DND-41 (cell line): ENCODE results near the gene CARD18.
A peak's percentile ranks its signal among the peaks of the same experiment; 100 is the strongest.
"Not testable (repeated sequence)": the region's sequence is repeated elsewhere in the genome, so short reads cannot be mapped to it uniquely, and the experiment has no call there.

Experiments used
- ATAC-seq: fragments of 200-7000 bp; cut with Tn5 transposase; 3 replicates; pipeline ENCODE4 v1.9.1; 2021; ENCODE audit warnings: low read depth; ENCODE audit not compliant: insufficient read depth
- DNase-seq: peaks from one replicate; pipeline ENCODE4 v3.0.0-alpha.2; 2020
- H2AFZ ChIP-seq: 2 replicates; pipeline ENCODE4 v1.6.0; 2012; ENCODE audit warnings: low read depth, low read length
- H3K27ac ChIP-seq: 2 replicates; pipeline ENCODE4 v1.5.1; 2012; ENCODE audit warnings: low read length, inconsistent platforms
- H3K27me3 ChIP-seq: fragments of 200-600 bp; sonication (generic); 2 replicates; pipeline ENCODE4 v1.6.0; 2012; ENCODE audit warnings: low read length, mild to moderate bottlenecking, inconsistent platforms; ENCODE audit not compliant: insufficient read depth, poor library complexity
- H3K36me3 ChIP-seq: 2 replicates; pipeline ENCODE4 v1.5.1; 2012; ENCODE audit warnings: low read length, inconsistent platforms; ENCODE audit not compliant: insufficient read depth
- H3K4me1 ChIP-seq: 2 replicates; pipeline ENCODE4 v1.5.1; 2012; ENCODE audit warnings: mild to moderate bottlenecking, low read length; ENCODE audit not compliant: insufficient read depth
- H3K4me2 ChIP-seq: 2 replicates; pipeline ENCODE4 v1.6.0; 2012; ENCODE audit warnings: mild to moderate bottlenecking, moderate library complexity, low read length, inconsistent platforms; ENCODE audit not compliant: insufficient read depth
- H3K4me3 ChIP-seq, 2 experiments: fragments of 200-600 bp in 1 of 2; shearing (Covaris generic) in 1 of 2; 2 replicates each; pipeline ENCODE4 v1.5.1; 2012 to 2016; ENCODE audit warnings: inconsistent platforms in 2 of 2, low read length in 2 of 2, mild to moderate bottlenecking in 2 of 2, low read depth in 1 of 2, moderate library complexity in 1 of 2
- H3K79me2 ChIP-seq: 2 replicates; pipeline ENCODE4 v1.6.0; 2012; ENCODE audit warnings: low read length, inconsistent platforms; ENCODE audit not compliant: insufficient read depth
- H3K9ac ChIP-seq: 2 replicates; pipeline ENCODE4 v1.6.0; 2012; ENCODE audit warnings: low read depth, mild to moderate bottlenecking, inconsistent platforms, low read length, moderate library complexity
- H3K9me3 ChIP-seq: 2 replicates; pipeline ENCODE4 v1.5.1; 2012; ENCODE audit warnings: low read length, moderate library complexity, mild to moderate bottlenecking, inconsistent platforms; ENCODE audit not compliant: insufficient read depth, severe bottlenecking
- H4K20me1 ChIP-seq: 2 replicates; pipeline ENCODE4 v1.6.0; 2012; ENCODE audit warnings: low read length; ENCODE audit not compliant: insufficient read depth
- CTCF ChIP-seq: IDR thresholded peaks from 2 replicates; pipeline ENCODE4 v1.5.1; 2012; ENCODE audit warnings: borderline replicate concordance, low read length, moderate library complexity, mild to moderate bottlenecking; ENCODE audit not compliant: poor library complexity, severe bottlenecking; ENCODE audit errors: extremely low read depth
- EZH2 ChIP-seq: IDR thresholded peaks from 3 replicates; pipeline ENCODE4 v1.6.1; 2012; ENCODE audit warnings: borderline replicate concordance, low read depth, mild to moderate bottlenecking, moderate library complexity, low read length, inconsistent platforms; ENCODE audit not compliant: severe bottlenecking

Gene CARD18

GRCh38 chr11:105100981-105101630, 38.5 kb downstream of the CARD18 start:
- no peak for DNase-seq
- no peak for ATAC-seq
- H3K9me3 ChIP-seq: peaks cover 5% of the 10 kb centered on the region
- no peak overlapping the region for H3K4me2 ChIP-seq
- no peak overlapping the region for H3K9ac ChIP-seq
- no peak overlapping the region for H3K4me3 ChIP-seq
- H2AFZ ChIP-seq: peak overlapping the region; percentile 51; the same call in 1 of the 2 replicates
- H3K79me2 ChIP-seq: no peaks in the 10 kb centered on the region
- H4K20me1 ChIP-seq: no peaks in the 10 kb centered on the region
- H3K27ac ChIP-seq: no peak overlapping the region
- H3K4me1 ChIP-seq: peaks cover 6% of the 10 kb centered on the region; the same call in 1 of the 2 replicates
- no peaks in the 10 kb centered on the region for H3K36me3 ChIP-seq
- TF ChIP-seq EZH2 (no peak), CTCF (no peak)
- no peaks in the 10 kb centered on the region for H3K27me3 ChIP-seq

- ATAC-seq: peak; percentile 47; the same call in 1 of the 3 replicates
- peaks cover 4% of the 10 kb centered on the region for H3K9me3 ChIP-seq
These were observed 39.4 kb downstream of the CARD18 start for GRCh38 chr11:105100206-105100605.

GRCh38 chr11:105099594-105099993, 40.0 kb downstream of the CARD18 start:
- H3K79me2 ChIP-seq, H3K36me3 ChIP-seq, DNase-seq, H4K20me1 ChIP-seq, H3K27me3 ChIP-seq, H2AFZ ChIP-seq, H3K9ac ChIP-seq, H3K4me1 ChIP-seq, H3K4me3 ChIP-seq, H3K4me2 ChIP-seq, H3K27ac ChIP-seq, H3K9me3 ChIP-seq: not testable (repeated sequence)
- peak; percentile 61 for ATAC-seq

More at GRCh38 chr11:105100206-105100605, 39.4 kb downstream of the CARD18 start:
- H4K20me1 ChIP-seq: no peaks in the 10 kb centered on the region
- H3K36me3 ChIP-seq: no peaks in the 10 kb centered on the region
- H3K4me2 ChIP-seq: no peak overlapping the region
- TF ChIP-seq EZH2 (no peak), CTCF (no peak)
- no peak overlapping the region for H2AFZ ChIP-seq
- no peak for DNase-seq
- no peak overlapping the region for H3K9ac ChIP-seq
- H3K79me2 ChIP-seq: no peaks in the 10 kb centered on the region
- peaks cover 6% of the 10 kb centered on the region; the same call in 1 of the 2 replicates for H3K4me1 ChIP-seq
- H3K4me3 ChIP-seq: no peak overlapping the region
- H3K27ac ChIP-seq: no peak overlapping the region
- H3K27me3 ChIP-seq: no peaks in the 10 kb centered on the region

- H3K36me3 ChIP-seq: no peaks in the 10 kb centered on the region
- H2AFZ ChIP-seq: no peak overlapping the region
- H3K27me3 ChIP-seq: no peaks in the 10 kb centered on the region
- H3K27ac ChIP-seq: no peak overlapping the region
- H3K9me3 ChIP-seq: no peaks in the 10 kb centered on the region
- H3K79me2 ChIP-seq: no peaks in the 10 kb centered on the region
- TF ChIP-seq EZH2 (no peak), CTCF (no peak)
- H3K4me2 ChIP-seq: no peak overlapping the region
- no peak overlapping the region for H3K9ac ChIP-seq
- no peaks in the 10 kb centered on the region for H4K20me1 ChIP-seq
- DNase-seq (no peak), ATAC-seq (no peak)
- H3K4me3 ChIP-seq: no peak overlapping the region
- no peaks in the 10 kb centered on the region for H3K4me1 ChIP-seq
These were observed 47.0 kb downstream of the CARD18 start for GRCh38 chr11:105092256-105093239.
